Measurements from ENCODE around the gene CXCR5.

Gene CXCR5

DNA sequence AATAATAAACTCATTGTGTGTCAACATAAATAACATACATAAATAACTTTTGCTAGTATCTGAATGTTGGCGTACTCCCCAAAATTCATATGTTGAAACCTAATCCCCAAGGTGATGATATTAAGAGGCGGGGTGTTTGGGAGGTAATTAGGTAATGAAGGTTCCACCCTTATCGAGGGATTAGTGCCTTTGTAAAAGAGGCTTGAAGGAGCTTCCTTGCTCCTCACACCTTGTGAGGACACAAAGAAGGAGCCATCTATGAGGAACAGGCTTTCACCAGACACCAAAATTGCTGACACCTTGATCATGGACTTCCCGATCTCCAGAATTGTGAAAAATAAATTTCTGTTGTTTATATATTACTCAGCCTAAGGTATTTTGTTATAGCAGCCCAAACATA is 33.9 kb upstream of the CXCR5 start:
- H3K4me3 ChIP-seq (ENCODE audit: low read length) = no peak overlapping the region
- no peak for DNase-seq (ENCODE audit: low read depth, low spot score)
- no CpG with 5 or more reads among the region's 4 CpGs for WGBS (ENCODE audit: insufficient coverage, insufficient read length)
- no peaks in the 10 kb centered on the region for H3K36me3 ChIP-seq (ENCODE audit: control insufficient read depth, insufficient read depth, low read length)
- no peaks in the 10 kb centered on the region for H3K27me3 ChIP-seq (ENCODE audit: control insufficient read depth, insufficient read depth, low read length)
- no peak overlapping the region for H3K27ac ChIP-seq (ENCODE audit: low read length)
- no peaks in the 10 kb centered on the region for H3K9me3 ChIP-seq (ENCODE audit: control insufficient read depth, insufficient read depth, low read length)
- 0 out of 2 replicates have a peak, but pooled peaks cover 2% of the 10 kb centered on the region for H3K4me1 ChIP-seq (ENCODE audit: control insufficient read depth, insufficient read depth, low read length)

GRCh38 chr11:118851970-118852369 is 31.7 kb upstream of the CXCR5 start:
- H3K27ac ChIP-seq (ENCODE audit: low read length) = no peak overlapping the region
- H3K9me3 ChIP-seq (ENCODE audit: control insufficient read depth, insufficient read depth, low read length) = no peaks in the 10 kb centered on the region
- WGBS (ENCODE audit: insufficient coverage, insufficient read length) = no CpG with 5 or more reads among the region's 3 CpGs

GRCh38 chr11:118853678-118854077 is 30.0 kb upstream of the CXCR5 start:
- Histone ChIP-seq H3K4me1 (ENCODE audit: control insufficient read depth, insufficient read depth, low read length) (peaks cover under 1% of the 10 kb centered on the region; the same call in 1 of the 2 replicates), H3K27ac (ENCODE audit: low read length) (no peak overlapping the region), H3K27me3 (ENCODE audit: control insufficient read depth, insufficient read depth, low read length) (no peaks in the 10 kb centered on the region), H3K4me3 (ENCODE audit: low read length) (no peak overlapping the region), H3K9me3 (ENCODE audit: control insufficient read depth, insufficient read depth, low read length) (no peaks in the 10 kb centered on the region), H3K36me3 (ENCODE audit: control insufficient read depth, insufficient read depth, low read length) (no peaks in the 10 kb centered on the region)
- no peak for DNase-seq (ENCODE audit: low read depth, low spot score)
- no CpG with 5 or more reads among the region's 12 CpGs for WGBS (ENCODE audit: insufficient coverage, insufficient read length)

More at GRCh38 chr11:118851970-118852369, 31.7 kb upstream of the CXCR5 start:
- DNase-seq (ENCODE audit: low read depth, low spot score) = no peak
- Histone ChIP-seq H3K4me1 (ENCODE audit: control insufficient read depth, insufficient read depth, low read length) (0 out of 2 replicates have a peak, but pooled peaks cover 2% of the 10 kb centered on the region), H3K27me3 (ENCODE audit: control insufficient read depth, insufficient read depth, low read length) (no peaks in the 10 kb centered on the region), H3K36me3 (ENCODE audit: control insufficient read depth, insufficient read depth, low read length) (no peaks in the 10 kb centered on the region), H3K4me3 (ENCODE audit: low read length) (no peak overlapping the region)

- H3K9me3 ChIP-seq (ENCODE audit: control insufficient read depth, insufficient read depth, low read length) = no peaks in the 10 kb centered on the region
- no peaks in the 10 kb centered on the region for H3K36me3 ChIP-seq (ENCODE audit: control insufficient read depth, insufficient read depth, low read length)
- no CpG with 5 or more reads among the region's 4 CpGs for WGBS (ENCODE audit: insufficient coverage, insufficient read length)
- H3K4me3 ChIP-seq (ENCODE audit: low read length) = no peak overlapping the region
- no peaks in the 10 kb centered on the region; the same call in 1 of the 2 replicates for H3K4me1 ChIP-seq (ENCODE audit: control insufficient read depth, insufficient read depth, low read length)
- DNase-seq (ENCODE audit: low read depth, low spot score) = no peak
- no peak overlapping the region for H3K27ac ChIP-seq (ENCODE audit: low read length)
- no peaks in the 10 kb centered on the region for H3K27me3 ChIP-seq (ENCODE audit: control insufficient read depth, insufficient read depth, low read length)
These were observed 27.4 kb upstream of the CXCR5 start for GRCh38 chr11:118856314-118856713.

- no peak overlapping the region for H3K4me3 ChIP-seq (ENCODE audit: low read length)
- H3K36me3 ChIP-seq (ENCODE audit: control insufficient read depth, insufficient read depth, low read length) = no peaks in the 10 kb centered on the region
- H3K9me3 ChIP-seq (ENCODE audit: control insufficient read depth, insufficient read depth, low read length) = no peaks in the 10 kb centered on the region
- no peaks in the 10 kb centered on the region for H3K27me3 ChIP-seq (ENCODE audit: control insufficient read depth, insufficient read depth, low read length)
- H3K4me1 ChIP-seq (ENCODE audit: control insufficient read depth, insufficient read depth, low read length) = no peaks in the 10 kb centered on the region; the same call in 1 of the 2 replicates
- WGBS (ENCODE audit: insufficient coverage, insufficient read length) = no CpG with 5 or more reads among the region's 5 CpGs
- H3K27ac ChIP-seq (ENCODE audit: low read length) = no peak overlapping the region
- DNase-seq (ENCODE audit: low read depth, low spot score) = no peak
These were observed 26.3 kb upstream of the CXCR5 start for GRCh38 chr11:118857385-118857784.

DNA sequence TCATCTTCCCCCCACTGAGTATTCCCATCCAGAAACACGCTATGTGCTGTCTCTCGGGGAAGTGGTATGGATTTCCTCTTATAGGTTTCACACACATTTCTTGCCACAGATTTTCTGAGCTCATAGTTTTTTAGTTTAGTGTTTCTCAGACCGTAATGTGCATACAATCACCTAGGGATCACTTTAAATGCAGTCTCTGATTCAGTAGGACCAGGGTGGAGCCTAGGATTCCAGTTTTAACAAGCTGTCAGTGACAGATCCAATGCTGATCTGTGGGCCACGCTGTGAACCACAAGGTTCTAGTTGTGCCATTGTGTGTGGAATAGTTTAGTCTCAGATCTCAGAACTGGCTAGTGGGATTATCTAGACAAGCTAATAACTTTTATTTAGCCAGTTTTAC is 23.7 kb upstream of the CXCR5 start:
- no CpG with 5 or more reads among the region's 4 CpGs for WGBS (ENCODE audit: insufficient coverage, insufficient read length)
- Histone ChIP-seq H3K9me3 (ENCODE audit: control insufficient read depth, insufficient read depth, low read length) (no peaks in the 10 kb centered on the region), H3K4me1 (ENCODE audit: control insufficient read depth, insufficient read depth, low read length) (no peaks in the 10 kb centered on the region; the same call in 1 of the 2 replicates), H3K27me3 (ENCODE audit: control insufficient read depth, insufficient read depth, low read length) (no peaks in the 10 kb centered on the region), H3K36me3 (ENCODE audit: control insufficient read depth, insufficient read depth, low read length) (no peaks in the 10 kb centered on the region), H3K4me3 (ENCODE audit: low read length) (no peak overlapping the region), H3K27ac (ENCODE audit: low read length) (no peak overlapping the region)
- no peak for DNase-seq (ENCODE audit: low read depth, low spot score)

DNA sequence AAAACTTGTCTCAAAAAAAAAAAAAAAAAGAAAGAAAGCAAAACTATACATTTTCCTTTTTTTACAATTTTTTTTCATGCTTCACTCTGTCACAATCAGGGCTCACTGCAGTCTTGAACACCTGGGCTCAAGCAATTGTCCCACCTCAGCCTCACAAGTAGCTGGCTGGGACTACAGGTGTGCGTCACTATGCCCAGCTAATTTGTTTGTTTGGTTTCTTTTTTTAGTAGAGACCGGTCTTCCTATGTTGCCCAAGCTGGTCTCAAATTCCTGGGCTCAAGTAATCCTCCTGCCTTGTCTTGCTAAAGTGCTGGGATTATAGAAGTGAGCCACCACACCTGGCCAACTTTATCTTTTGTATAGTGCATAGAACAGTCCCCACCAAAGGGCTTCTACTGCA is 15.0 kb upstream of the CXCR5 start:
- H3K4me1 ChIP-seq (ENCODE audit: control insufficient read depth, insufficient read depth, low read length) = peaks cover 4% of the 10 kb centered on the region; the same call in 1 of the 2 replicates
- H3K9me3 ChIP-seq (ENCODE audit: control insufficient read depth, insufficient read depth, low read length) = no peaks in the 10 kb centered on the region
- no peaks in the 10 kb centered on the region for H3K36me3 ChIP-seq (ENCODE audit: control insufficient read depth, insufficient read depth, low read length)
- WGBS (ENCODE audit: insufficient coverage, insufficient read length) = no CpG with 5 or more reads among the region's 2 CpGs
- H3K27ac ChIP-seq (ENCODE audit: low read length) = no peak overlapping the region
- no peak overlapping the region for H3K4me3 ChIP-seq (ENCODE audit: low read length)
- no peak for DNase-seq (ENCODE audit: low read depth, low spot score)
- no peaks in the 10 kb centered on the region for H3K27me3 ChIP-seq (ENCODE audit: control insufficient read depth, insufficient read depth, low read length)

DNA sequence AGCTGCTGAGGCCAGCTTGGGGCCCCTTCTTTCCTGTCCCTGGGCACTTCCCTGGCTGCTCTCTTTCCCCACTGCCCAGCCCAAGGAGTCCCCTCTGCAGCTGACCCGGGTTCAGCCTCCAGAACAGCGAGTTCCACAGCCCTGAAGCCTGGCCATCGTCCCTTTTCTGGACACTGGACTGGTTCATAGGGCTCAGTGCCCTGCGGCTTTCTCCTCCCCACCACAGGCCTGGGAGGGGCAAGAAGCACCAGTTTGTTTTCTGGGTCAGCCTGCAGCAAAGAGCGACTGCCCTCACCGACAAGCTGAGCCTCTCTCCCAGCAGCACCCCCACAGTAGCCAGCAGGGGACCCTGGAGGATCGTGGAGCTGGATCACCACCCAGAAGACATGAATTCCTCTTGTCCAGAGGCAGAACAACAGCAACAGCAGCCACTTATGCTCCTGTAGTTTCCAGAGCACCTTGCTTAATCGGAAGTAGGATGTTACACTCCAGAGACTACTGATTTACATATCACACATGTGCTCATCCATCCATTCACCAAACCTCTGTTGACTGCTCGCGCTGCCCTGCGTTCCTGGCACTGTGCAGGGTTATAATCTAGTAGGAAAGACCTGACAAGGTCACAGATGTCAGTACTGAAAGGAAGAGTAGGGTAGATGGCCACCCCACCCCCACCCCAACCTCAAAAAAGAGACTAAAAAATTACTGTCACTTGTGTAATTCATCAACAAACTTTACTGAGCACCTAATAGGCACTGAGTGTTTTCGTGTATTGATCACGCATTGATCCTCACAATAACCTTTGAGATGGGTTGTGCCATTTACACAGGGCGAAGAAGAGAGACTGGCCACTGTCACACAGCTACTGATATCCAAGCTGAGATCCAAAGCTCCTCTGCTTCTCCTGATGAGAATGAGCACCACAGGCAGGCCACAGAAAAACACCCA is 13.0 kb upstream of the CXCR5 start:
- Histone ChIP-seq H3K9me3 (ENCODE audit: control insufficient read depth, insufficient read depth, low read length) (no peaks in the 10 kb centered on the region), H3K27me3 (ENCODE audit: control insufficient read depth, insufficient read depth, low read length) (no peaks in the 10 kb centered on the region), H3K27ac (ENCODE audit: low read length) (no peak overlapping the region), H3K4me3 (ENCODE audit: low read length) (no peak overlapping the region), H3K4me1 (ENCODE audit: control insufficient read depth, insufficient read depth, low read length) (peaks cover 4% of the 10 kb centered on the region; the same call in 1 of the 2 replicates), H3K36me3 (ENCODE audit: control insufficient read depth, insufficient read depth, low read length) (no peaks in the 10 kb centered on the region)
- no peak for DNase-seq (ENCODE audit: low read depth, low spot score)
- WGBS (ENCODE audit: insufficient coverage, insufficient read length) = no CpG with 5 or more reads among the region's 14 CpGs

DNA sequence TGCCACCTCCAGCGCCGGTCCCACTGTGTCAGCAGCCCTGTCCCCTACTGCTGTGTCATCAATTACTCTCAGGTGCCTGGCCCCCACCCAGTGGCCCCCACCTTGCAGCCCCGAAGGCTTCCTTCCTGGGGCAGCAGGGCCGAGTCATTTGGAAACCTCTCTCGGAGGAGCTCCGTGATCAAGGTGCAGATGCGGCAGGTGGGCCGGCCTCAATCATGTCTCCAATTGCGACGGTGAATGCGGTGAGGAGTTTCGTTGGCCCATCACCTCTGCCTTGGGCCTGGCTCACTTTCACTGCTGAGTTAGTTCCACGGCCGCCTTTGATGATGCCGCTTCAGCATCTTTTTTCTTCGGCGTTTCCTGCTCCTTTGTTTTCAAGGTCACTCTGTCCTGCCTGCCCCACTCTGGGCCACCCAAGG is 11.3 kb upstream of the CXCR5 start:
- Histone ChIP-seq H3K9me3 (ENCODE audit: control insufficient read depth, insufficient read depth, low read length) (no peaks in the 10 kb centered on the region), H3K27me3 (ENCODE audit: control insufficient read depth, insufficient read depth, low read length) (no peaks in the 10 kb centered on the region), H3K27ac (ENCODE audit: low read length) (no peak overlapping the region), H3K4me1 (ENCODE audit: control insufficient read depth, insufficient read depth, low read length) (peaks cover 4% of the 10 kb centered on the region; the same call in 1 of the 2 replicates), H3K36me3 (ENCODE audit: control insufficient read depth, insufficient read depth, low read length) (no peaks in the 10 kb centered on the region), H3K4me3 (ENCODE audit: low read length) (no peak overlapping the region)
- no CpG with 5 or more reads among the region's 17 CpGs for WGBS (ENCODE audit: insufficient coverage, insufficient read length)
- DNase-seq (ENCODE audit: low read depth, low spot score) = no peak

DNA sequence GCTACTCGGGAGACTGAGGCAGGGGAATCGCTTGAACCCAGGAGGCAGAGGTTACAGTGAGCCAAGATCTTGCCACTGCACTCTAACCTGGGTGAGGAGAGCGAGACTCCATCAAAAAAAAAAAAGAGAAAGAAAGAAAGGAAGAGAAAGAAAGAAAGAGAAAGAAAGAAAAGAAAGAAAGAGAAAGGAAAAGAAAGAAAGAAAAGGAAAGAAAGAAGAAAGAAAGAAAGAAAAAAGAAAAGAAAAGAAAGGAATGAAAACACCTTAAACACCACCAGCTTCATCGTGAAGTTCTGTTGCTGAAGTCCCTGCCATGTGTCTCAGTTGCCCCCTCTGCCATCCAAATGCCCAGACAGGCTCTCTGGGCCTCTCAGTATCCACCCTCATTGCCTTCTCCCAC is 9.9 kb upstream of the CXCR5 start:
- no peaks in the 10 kb centered on the region for H3K36me3 ChIP-seq (ENCODE audit: control insufficient read depth, insufficient read depth, low read length)
- no peak overlapping the region for H3K4me3 ChIP-seq (ENCODE audit: low read length)
- no CpG with 5 or more reads among the region's 4 CpGs for WGBS (ENCODE audit: insufficient coverage, insufficient read length)
- no peak for DNase-seq (ENCODE audit: low read depth, low spot score)
- no peaks in the 10 kb centered on the region for H3K9me3 ChIP-seq (ENCODE audit: control insufficient read depth, insufficient read depth, low read length)
- H3K4me1 ChIP-seq (ENCODE audit: control insufficient read depth, insufficient read depth, low read length) = peaks cover 4% of the 10 kb centered on the region; the same call in 1 of the 2 replicates
- H3K27me3 ChIP-seq (ENCODE audit: control insufficient read depth, insufficient read depth, low read length) = no peaks in the 10 kb centered on the region
- no peak overlapping the region for H3K27ac ChIP-seq (ENCODE audit: low read length)
